Activated naive CD4-positive, alpha-beta T cell treated with anti-CD3 and anti-CD28 coated beads, Interleukin-2, amount 50 U/mL, for 16 hours (primary cell): ENCODE results near the gene DCT.

Source experiments
- DNase-seq: peaks from one replicate; pipeline ENCODE4 v3.0.0-alpha.2; 2020

The DCT gene

GRCh38 chr13:94390881-94391280, 88.6 kb downstream of the DCT start:
- no peak for DNase-seq

- no peak for DNase-seq
Observed at GRCh38 chr13:94389604-94390351, 89.7 kb downstream of the DCT start.

- DNase-seq: no peak
Observed at GRCh38 chr13:94387047-94387446, 92.4 kb downstream of the DCT start.
